Erythroblast (primary cell): ENCODE measurements around the gene EIF3J.
"Not testable (repeated sequence)": the region's sequence is repeated elsewhere in the genome, so short reads cannot be mapped to it uniquely, and the experiment has no call there.

Experiments used
- DNase-seq, 2 experiments: peaks; one replicate each; lab custom pipeline; 2025; lab: John Stamatoyannopoulos, UW
- GATA1 ChIP-seq: IDR thresholded peaks from 2 replicates; pipeline ENCODE4 v1.6.1; 2011; ENCODE audit warnings: low read depth, mild to moderate bottlenecking, control low read depth, low read length, moderate library complexity
- POLR2A ChIP-seq: IDR thresholded peaks from 2 replicates; pipeline ENCODE4 v1.6.1; 2011; ENCODE audit warnings: mild to moderate bottlenecking, low read length

EIF3J gene, protein sequence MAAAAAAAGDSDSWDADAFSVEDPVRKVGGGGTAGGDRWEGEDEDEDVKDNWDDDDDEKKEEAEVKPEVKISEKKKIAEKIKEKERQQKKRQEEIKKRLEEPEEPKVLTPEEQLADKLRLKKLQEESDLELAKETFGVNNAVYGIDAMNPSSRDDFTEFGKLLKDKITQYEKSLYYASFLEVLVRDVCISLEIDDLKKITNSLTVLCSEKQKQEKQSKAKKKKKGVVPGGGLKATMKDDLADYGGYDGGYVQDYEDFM

DNA sequence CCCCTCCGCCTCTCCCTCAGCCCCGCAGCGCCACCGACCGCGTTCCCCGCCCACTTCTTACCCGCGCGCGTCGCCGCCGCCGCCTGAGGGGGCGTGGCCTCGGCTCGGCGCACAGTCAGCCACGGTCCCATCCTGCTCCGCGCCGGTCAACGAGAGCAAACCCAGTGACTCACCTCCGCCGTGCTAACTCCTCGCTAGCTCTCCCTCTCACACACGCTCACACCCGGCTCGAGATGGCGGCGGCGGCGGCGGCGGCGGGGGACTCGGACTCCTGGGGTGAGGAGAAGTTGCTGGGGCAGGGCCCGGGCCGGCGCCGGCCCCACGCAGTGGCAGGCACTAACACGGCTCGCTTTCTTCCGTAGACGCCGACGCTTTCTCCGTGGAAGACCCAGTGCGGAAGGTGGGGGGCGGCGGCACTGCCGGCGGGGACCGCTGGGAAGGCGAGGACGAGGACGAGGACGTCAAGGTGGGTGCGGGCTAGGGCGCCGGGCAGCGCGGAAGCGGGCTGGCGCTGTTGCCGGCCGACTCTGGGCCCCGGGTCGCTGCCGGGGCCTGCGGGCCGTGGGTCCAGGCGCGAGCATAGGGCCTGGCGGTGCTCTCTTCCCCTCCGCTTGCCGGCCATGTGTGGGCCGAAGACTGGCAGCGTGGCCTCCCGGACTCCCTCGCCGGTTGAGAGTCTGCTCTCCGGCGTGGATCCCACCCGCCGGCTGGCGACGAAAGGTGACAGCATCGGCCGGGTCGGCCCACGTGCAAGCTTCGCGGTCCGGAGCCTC is at the start of gene EIF3J:
TSS of gene EIF3J (plus strand) at position 186 of the 773 bp plus-strand sequence. CDS start at position 234, 48 bp downstream.
- DNase-seq: peak; percentile 96 to 99

DNA sequence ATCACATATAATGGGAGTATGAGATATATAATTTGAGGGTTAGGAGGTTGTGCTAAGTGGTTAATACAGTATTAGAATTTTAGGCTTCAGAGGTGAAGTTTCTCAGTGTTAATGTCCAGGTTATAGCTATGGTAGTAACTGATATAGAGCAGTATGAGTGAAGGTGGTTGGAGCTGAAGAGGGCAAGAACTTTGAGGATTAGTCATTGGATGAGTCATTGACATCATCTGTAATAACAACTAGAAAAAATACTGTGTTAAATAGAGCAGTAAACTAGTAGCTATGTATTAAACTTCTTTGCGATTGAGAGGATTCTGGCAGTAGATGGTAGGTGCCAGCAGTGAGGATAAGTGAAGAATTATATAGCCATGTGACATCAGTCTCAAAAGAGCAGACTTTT is 47.5 kb upstream of the EIF3J start:
- peak; percentile 5 to 64 for DNase-seq
- TF ChIP-seq GATA1: no peak
- no peak for TF ChIP-seq POLR2A

More for the DNA sequence above, at the start of gene EIF3J:
- TF ChIP-seq GATA1 (no peak), POLR2A (peak; percentile 58)

DNA sequence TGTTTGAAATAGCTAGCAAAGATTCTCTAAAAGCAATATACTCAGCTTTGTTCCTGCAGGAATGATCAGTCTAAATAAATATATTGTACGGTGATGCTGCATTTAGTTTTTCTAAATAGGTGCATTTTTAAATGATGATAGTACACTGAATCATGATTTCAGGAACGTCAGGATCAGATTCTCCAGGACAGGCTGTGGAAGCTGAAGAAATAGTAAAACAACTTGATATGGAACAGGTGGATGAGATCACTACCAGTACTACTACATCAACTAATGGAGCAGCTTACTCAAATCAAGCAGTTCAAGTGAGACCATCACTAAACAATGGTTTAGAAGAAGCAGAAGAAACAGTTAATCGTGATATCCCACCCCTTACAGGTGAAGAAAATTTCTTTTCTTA is 46.3 kb upstream of the EIF3J start:
- no peak for DNase-seq
- TF ChIP-seq POLR2A: no peak
- TF ChIP-seq GATA1: no peak

DNA sequence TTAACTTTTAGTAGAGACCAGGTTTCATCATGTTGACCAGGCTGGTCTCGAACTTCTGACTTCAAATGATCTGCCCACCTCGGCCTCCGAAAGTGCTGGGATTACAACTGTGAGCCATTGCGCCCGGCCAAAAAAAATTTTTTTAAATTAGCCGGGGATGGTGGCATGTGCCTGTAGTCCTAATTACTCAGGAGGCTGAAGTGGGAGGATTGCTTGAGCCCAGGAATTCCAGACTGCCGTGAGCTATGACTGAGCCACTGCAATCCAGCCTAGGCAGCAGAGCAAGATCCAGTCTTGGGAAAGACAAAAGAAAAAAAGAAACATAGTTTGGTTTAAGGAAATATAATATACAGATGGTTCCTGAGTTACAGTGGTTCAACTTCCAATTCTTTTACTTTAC is 44.9 kb upstream of the EIF3J start:
- DNase-seq: no peak
- TF ChIP-seq GATA1 (no peak), POLR2A (no peak)

DNA sequence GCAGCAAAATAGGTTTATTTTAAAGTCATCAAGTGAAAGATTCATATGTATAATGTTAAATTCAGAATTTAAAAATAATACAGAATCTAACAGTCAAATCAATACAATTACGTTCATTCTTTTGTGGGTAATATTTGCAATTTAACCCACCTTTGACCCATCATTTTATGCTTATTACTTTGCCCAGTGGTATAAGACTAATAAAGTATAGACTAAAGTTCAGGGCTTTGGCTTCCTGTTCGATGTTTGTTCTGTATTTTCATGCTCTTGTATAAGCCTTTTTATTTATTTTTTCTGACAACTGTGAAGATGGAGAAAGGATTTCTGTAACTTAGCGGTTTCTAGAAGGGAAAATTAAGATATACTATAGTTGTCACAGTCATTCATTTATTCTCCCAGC is 44.3 kb upstream of the EIF3J start:
- no peak for TF ChIP-seq POLR2A
- TF ChIP-seq GATA1: no peak
- DNase-seq: no peak

DNA sequence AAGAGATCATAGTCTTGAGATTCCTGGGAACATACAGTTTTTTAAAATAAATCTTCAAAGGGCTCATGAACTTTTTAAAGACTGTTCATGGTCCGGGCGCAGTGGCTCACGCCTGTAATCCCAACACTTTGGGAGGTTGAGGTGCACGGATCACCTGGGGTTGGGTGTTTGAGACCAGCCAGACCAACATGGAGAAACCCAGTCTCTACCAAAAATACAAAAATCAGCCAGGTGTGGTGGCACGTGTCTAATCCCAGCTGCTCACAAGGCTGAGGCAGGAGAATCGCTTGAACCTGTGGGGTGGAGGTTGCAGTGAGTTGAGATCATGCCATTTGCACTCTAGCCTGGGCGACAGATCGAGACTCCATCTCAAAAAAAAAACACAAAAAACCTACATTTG is 41.4 kb upstream of the EIF3J start:
- DNase-seq: no peak
- TF ChIP-seq GATA1 (no peak), POLR2A (no peak)

DNA sequence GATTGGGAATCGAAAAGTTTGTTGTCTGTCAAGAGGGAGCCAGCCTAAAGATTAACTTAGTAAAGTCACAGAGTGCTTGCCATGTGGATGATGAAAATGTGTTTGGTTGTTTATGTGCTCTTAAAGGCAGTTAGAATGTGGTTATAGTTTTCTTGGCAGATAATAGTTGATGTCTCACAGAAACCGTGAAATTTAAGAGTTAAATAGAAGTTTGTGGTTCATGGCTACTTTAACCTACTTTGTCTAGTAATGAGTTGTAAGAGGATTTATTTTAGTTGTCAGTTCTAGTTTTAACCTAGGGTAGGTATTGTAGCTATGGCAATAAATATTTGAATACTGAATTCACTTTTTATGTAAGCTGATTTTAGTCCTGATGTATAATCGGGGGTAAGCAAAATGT is 36.4 kb upstream of the EIF3J start:
- no peak for DNase-seq
- TF ChIP-seq GATA1 (no peak), POLR2A (no peak)

DNA sequence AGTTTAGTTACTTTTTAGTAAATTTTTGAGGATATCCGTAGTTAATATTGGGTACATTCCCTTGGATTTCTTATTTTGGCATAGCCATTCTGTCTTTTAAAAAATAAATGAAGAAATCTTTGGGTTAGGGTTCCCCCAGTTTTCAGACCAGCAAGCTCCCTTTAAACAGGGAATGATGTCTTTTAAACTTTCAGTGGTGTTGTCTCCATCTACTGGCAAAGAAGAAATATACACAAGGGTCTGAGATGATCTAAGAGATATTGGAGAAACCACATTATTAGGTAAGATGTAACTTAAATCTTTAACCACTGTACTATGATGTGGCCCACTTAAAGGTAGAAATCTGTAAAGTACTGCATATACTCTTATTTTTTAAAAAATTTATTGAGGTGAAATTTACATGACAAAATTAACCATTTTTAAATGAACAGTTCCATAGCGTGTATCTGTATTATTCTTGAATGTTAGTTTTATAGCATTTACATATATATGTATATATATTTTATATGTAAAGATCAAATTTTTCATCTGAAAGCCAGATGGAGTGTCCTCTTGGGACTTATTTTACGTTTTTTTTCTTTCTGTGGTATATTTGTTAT is 35.1 kb upstream of the EIF3J start:
- TF ChIP-seq POLR2A (no peak), GATA1 (no peak)

DNA sequence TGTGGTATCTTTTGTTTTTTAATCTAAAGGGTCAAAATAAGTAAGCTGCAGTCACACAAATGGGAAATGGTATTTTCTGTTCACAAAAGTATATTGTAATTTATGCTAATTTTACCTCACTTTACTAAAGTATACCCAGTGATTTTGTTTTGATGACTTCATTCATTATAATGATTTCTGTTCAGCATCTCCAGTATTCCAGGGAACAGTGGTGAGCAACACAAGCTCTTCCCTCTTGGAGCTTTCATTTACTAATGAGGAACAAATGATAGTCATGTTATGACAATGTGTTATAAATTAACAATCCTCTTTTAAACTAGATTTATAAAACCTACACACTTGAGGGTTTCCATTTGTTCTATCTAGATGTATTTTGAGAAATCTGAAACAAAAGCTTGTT is 20.5 kb upstream of the EIF3J start:
- no peak for DNase-seq
- TF ChIP-seq GATA1 (no peak), POLR2A (no peak)

More for the DNA sequence above, 35.1 kb upstream of the EIF3J start:
- peak; percentile 48 to 65 for DNase-seq

DNA sequence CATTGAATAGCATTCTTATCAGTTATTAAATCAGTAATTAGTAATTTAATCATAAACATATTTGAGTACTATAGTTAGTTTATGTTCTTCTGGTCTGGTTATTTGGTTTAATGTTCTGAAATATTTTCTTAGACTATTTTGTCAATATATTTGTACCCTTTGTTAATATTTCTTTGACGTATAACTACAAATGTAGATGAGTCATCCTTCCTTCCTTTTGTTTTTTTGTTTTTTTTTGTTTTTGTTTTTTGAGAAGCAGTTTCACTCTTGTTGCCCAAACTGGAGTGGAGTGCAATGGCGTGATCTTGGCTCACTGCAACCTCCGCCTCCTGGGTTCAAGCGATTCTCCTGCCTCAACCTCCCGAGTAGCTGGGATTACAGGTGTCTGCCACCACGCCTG is 17.4 kb upstream of the EIF3J start:
- no peak for DNase-seq
- TF ChIP-seq POLR2A (no peak), GATA1 (no peak)

DNA sequence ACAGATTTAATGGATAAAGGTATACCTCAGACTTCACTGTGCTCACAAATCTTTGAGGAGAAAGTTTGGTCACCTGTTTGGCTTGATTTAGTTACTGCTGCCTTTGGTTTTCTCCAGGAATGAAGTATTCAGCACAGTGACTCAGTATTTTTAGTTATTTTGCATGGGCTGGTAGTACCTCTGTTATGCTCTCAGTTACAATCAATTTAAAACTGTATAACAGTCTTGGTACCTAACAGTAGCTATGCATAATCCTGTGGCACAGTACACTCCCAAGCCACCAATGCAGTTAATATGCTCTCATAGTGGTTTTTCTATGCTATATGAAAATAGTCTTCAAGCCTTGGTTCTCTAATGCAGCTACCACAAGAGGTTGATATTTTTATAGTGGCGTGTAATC is 11.9 kb upstream of the EIF3J start:
- DNase-seq: no peak

DNA sequence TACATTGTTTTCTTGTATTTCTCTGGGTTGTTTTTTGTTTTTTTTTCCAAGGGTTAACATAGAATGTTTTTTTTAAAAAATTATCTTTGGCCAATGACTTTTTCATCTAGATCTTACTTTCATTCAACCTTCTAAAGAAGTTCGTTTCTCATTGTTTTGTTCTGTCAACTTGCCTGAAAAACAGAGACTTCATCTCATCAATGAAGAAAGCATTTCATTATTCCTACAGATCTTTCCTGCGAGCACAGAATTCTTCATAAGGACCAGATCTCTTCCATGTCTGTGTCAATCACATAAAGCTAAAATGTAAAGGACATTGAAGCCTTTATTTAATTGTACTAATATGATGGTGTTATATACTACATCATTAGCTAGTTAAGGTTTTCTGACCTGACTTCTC is 9.7 kb upstream of the EIF3J start:
- no peak for TF ChIP-seq GATA1
- no peak for TF ChIP-seq POLR2A
- DNase-seq: no peak

More for the DNA sequence above, 11.9 kb upstream of the EIF3J start:
- TF ChIP-seq POLR2A (no peak), GATA1 (no peak)

DNA sequence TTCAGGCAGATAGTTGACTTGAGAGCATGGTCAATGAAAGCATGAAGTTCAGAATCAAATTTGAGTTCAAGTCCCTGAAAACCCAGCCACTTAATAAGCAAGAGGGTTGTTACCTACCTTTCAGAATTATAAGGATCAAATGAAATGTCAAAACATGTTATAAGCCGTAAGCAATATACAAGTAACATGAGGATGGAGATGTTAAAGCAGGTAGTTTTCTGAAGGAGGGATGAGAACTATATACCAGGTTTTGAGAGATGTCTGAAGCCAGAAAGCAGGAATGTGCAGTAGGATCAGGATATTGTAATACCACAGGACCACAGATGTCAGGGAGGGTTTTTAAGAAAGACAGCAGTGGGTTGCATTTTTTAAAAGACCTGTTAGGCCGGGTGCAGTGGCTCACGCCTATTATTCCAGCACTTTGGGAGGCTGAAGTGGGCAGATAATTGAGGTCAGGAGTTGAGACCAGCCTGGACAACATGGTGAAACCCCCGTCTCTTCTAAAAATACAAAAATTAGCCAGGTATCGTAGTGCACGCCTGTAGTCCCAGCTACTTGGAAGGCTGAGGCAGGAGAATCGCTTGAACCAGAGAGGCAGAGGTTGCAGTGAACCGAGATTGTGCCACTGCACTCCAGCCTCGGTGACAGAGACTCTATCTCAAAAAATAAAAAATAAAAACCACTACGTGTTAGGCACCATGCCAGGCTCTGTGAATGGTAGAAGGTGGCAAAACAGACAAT is 6.9 kb upstream of the EIF3J start:
- no peak for DNase-seq
- TF ChIP-seq POLR2A: no peak

DNA sequence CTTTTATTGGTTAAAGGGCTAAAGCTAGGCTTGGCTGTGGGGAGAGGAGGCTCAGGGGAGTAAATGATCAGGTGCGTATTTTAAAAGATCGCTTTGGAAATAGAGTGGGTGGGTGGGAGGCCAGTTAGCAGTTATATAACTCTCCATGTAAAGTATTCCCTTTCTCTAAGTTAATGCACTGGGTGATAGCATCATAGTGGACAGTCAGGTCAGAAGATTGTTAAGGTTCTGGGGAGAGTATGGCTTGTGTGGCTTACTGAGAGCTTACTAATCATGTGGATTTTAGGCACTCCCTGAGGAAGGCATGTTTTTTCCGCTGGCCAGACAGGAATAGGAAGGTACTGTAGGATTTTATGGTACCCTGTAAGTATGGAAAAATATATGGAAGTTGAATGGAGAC is 6.3 kb upstream of the EIF3J start:
- no peak for DNase-seq
- TF ChIP-seq GATA1 (no peak), POLR2A (peak; percentile 18)

DNA sequence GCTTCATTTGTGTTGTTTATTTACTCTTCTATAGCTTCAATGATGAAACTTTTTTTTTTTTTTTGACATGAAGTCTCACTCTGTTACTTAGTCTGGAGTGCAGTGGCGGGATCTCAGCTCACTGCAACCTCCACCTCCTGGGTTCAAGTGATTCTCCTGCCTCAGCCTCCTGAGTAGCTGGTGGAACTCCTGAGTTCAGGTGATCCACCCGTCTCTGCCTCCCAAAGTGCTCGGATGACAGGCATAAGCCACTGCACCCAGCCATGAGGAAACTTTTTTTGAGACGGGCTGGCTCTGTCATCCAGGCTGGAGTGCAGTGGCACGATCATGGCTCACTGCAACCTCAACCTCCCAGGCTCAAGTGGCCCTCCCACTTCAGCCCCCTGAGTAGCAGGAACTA is 4.7 kb upstream of the EIF3J start:
- DNase-seq: not testable (repeated sequence)
